ENCODE results near the gene IPO13. TPM values are rescaled to one million over a fixed set of nuclear protein-coding genes. Genes with fewer than 3 reads are reported as not detected.

Gene IPO13
- total RNA-seq, 2 experiments from 2014 or later, result 25.3 to 29.4 TPM

GRCh38 chr1:43947874-43948437 is 1.2 kb downstream of the IPO13 start:
- ATAC-seq (no peak), DNase-seq (no peak)
- Mint-ChIP-seq H3K27me3 (no peaks in the 10 kb centered on the region), H3K36me3 (peaks cover 9% of the 10 kb centered on the region), H3K4me3 (peak overlapping the region; percentile 92), H3K9me3 (ENCODE audit: low read depth) (no peaks in the 10 kb centered on the region), H3K4me1 (peaks cover 32% of the 10 kb centered on the region), H3K27ac (peak overlapping the region; percentile 20)
- CTCF ChIA-PET, result interaction anchor here (1.2 to 9.4 kb wide), 5 partner anchors 10 to 184 kb away, joined by 4 to 123 read pairs (median 7); partner anchors contain the start of gene ARTN

DNA sequence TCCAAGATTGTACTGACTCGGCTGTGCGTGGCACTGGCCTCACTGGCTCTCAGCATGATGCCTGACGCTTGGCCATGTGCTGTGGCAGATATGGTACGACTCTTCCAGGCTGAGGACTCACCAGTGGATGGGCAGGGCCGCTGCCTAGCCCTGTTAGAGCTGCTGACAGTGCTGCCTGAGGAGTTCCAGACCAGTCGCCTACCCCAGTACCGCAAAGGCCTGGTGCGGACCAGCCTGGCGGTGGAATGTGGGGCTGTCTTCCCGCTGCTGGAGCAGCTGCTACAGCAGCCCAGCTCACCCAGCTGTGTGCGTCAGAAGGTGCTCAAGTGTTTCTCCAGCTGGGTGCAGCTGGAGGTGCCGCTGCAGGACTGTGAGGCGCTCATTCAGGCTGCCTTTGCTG is 2.9 kb downstream of the IPO13 start:
- CTCF ChIA-PET, result interaction anchor here (9.4 kb wide), 1 partner anchor 14 kb away, joined by 123 read pairs; the partner anchor contains the start of gene ARTN
- peaks cover 9% of the 10 kb centered on the region for H3K36me3 Mint-ChIP-seq
- no peaks in the 10 kb centered on the region for H3K9me3 Mint-ChIP-seq (ENCODE audit: low read depth)
- no peaks in the 10 kb centered on the region for H3K27me3 Mint-ChIP-seq
- ATAC-seq (no peak), DNase-seq (no peak)
- H3K27ac Mint-ChIP-seq, result no peak overlapping the region
- H3K4me1 Mint-ChIP-seq, result peaks cover 28% of the 10 kb centered on the region
- no peak overlapping the region for H3K4me3 Mint-ChIP-seq

- H3K27ac Mint-ChIP-seq, result no peak overlapping the region
- peaks cover 14% of the 10 kb centered on the region for H3K4me1 Mint-ChIP-seq
- CTCF ChIA-PET, result interaction anchor here (9.4 kb wide), 1 partner anchor 16 kb away, joined by 123 read pairs; the partner anchor contains the start of gene ARTN
- DNase-seq (no peak), ATAC-seq (no peak)
- H3K27me3 Mint-ChIP-seq, result no peaks in the 10 kb centered on the region
- H3K36me3 Mint-ChIP-seq, result peaks cover 5% of the 10 kb centered on the region
- no peak overlapping the region for H3K4me3 Mint-ChIP-seq
- H3K9me3 Mint-ChIP-seq (ENCODE audit: low read depth), result no peaks in the 10 kb centered on the region
Measured at GRCh38 chr1:43951021-43951985, 4.6 kb downstream of the IPO13 start.

DNA sequence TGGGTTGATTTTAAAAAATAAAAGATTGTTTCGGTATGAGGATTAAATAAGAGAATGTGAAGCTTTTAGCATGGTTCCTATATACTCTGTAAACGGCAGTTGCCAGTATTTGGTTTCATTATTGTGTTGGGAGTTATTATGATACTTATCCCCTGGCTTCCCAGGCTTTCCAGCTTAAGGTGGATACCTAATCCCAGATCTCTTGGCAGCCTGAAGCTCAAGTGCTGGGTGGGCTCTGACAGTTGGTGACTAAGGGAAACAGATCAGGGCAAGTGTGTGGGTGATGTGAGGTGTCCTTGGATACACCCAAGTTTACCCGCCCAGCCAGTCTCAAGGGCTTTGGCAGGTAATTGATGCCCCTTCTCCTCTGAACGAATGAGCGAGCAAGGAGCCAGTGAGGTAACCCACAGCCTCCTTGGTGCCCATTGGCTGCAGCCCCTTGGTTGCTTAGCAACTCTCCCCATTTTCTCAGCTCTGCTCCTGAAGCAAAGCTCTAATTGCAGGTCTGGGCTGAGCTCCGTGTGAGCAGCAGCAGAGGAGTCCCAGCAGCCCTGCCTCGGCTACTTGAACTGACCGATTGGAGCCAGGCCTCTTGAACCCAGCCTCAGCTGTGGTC is 6.1 kb downstream of the IPO13 start:
- DNase-seq (no peak), ATAC-seq (no peak)
- Mint-ChIP-seq H3K27ac (no peak overlapping the region), H3K4me3 (no peak overlapping the region), H3K4me1 (peaks cover 11% of the 10 kb centered on the region), H3K36me3 (peaks cover 5% of the 10 kb centered on the region), H3K9me3 (ENCODE audit: low read depth) (no peaks in the 10 kb centered on the region), H3K27me3 (no peaks in the 10 kb centered on the region)
- CTCF ChIA-PET, result interaction anchor here (0.7 to 2.3 kb wide), 2 partner anchors 18 to 190 kb away, joined by 3 to 8 read pairs; partner anchors contain the start of gene ARTN

DNA sequence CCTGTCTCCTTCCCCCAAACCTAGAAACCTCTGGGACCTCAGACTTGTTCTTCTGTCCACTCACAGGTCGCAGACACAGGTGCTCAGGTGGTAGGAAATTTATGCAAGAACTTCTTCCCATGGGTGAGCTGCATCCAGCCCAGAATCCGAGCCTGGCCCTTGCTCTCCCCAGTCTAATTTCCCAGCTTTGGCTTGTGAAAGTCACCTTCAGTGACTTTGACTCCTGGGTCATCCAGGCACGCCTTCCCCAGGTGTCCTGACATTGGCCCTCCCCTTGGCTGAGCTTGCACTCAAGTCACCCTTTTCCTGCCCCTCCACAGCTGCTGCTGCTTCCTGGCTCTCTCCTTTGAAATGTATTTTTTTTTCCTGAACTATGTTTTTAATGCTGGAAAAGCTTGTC is 6.6 kb downstream of the IPO13 start:
- no peak overlapping the region for H3K27ac Mint-ChIP-seq
- no peaks in the 10 kb centered on the region for H3K27me3 Mint-ChIP-seq
- DNase-seq, result no peak
- CTCF ChIA-PET, result interaction anchor here (0.7 to 2.3 kb wide), 3 partner anchors 17 to 190 kb away, joined by 3 to 8 read pairs (median 3); partner anchors contain the start of gene ARTN
- no peaks in the 10 kb centered on the region for H3K9me3 Mint-ChIP-seq (ENCODE audit: low read depth)
- H3K36me3 Mint-ChIP-seq, result peaks cover 5% of the 10 kb centered on the region
- ATAC-seq, result no peak
- peaks cover 6% of the 10 kb centered on the region for H3K4me1 Mint-ChIP-seq
- no peak overlapping the region for H3K4me3 Mint-ChIP-seq

GRCh38 chr1:43954036-43954435 is 7.3 kb downstream of the IPO13 start:
- no peak overlapping the region for H3K27ac Mint-ChIP-seq
- no peaks in the 10 kb centered on the region for H3K27me3 Mint-ChIP-seq
- DNase-seq (no peak), ATAC-seq (no peak)
- CTCF ChIA-PET, result interaction anchor here (1.0 to 2.3 kb wide), 2 partner anchors 18 to 20 kb away, joined by 3 to 8 read pairs; partner anchors contain the start of gene ARTN
- no peak overlapping the region for H3K4me3 Mint-ChIP-seq
- H3K36me3 Mint-ChIP-seq, result peaks cover 5% of the 10 kb centered on the region
- no peaks in the 10 kb centered on the region for H3K9me3 Mint-ChIP-seq (ENCODE audit: low read depth)
- no peaks in the 10 kb centered on the region for H3K4me1 Mint-ChIP-seq

DNA sequence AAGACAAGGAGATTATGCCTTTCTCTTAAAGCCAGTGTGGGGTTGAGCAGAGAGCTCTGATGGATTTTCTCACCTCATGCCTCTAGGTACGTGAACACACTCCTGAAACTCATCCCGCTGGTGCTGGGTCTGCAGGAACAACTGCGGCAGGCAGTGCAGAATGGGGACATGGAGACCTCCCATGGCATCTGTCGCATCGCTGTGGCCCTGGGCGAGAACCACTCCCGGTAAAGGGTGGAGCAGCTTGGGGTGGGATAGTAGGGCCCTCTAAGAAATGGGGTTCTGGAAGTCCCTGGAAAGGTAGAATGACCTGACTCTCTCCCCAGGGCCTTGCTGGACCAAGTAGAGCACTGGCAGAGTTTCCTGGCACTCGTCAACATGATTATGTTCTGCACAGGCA is 9.5 kb downstream of the IPO13 start:
- H3K27me3 Mint-ChIP-seq, result no peaks in the 10 kb centered on the region
- H3K4me3 Mint-ChIP-seq, result no peak overlapping the region

DNA sequence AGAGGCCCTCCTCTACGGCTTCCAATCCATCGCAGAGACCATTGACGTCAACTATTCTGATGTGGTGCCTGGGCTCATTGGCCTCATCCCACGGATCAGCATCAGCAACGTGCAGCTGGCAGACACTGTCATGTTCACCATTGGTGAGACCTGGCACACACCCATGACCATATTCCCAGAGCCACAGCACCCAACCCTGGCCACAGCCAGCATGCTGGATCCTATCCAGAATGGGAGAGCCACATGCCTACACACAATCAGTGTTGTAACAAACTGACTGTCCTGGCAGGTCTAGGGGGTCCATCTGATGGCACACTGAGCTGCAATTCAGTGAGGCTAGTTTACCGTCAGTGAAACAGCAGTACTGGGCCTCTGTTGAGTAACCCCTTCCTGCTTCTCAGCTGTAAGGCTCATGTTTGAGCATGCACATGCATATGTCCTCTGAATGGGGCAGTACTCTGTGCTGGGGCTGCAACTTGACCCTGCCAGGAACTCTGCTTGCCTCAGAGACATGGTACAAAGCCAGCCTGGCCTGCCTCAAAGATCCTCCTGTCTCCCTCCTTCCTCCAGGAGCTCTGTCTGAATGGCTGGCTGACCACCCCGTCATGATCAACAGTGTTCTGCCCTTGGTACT is 10.8 kb downstream of the IPO13 start:
- Mint-ChIP-seq H3K9me3 (ENCODE audit: low read depth) (no peaks in the 10 kb centered on the region), H3K36me3 (no peaks in the 10 kb centered on the region), H3K27me3 (no peaks in the 10 kb centered on the region), H3K4me3 (no peak overlapping the region), H3K4me1 (peaks cover 2% of the 10 kb centered on the region), H3K27ac (no peak overlapping the region)
- DNase-seq, result no peak
- ATAC-seq, result no peak
- CTCF ChIA-PET, result interaction anchor here (0.5 to 1.8 kb wide), 3 partner anchors 10 to 908 kb away, joined by 3 to 4 read pairs (median 3); partner anchors contain the start of gene IPO13

More for the DNA sequence above, 9.5 kb downstream of the IPO13 start:
- Mint-ChIP-seq H3K9me3 (ENCODE audit: low read depth) (no peaks in the 10 kb centered on the region), H3K36me3 (no peaks in the 10 kb centered on the region), H3K27ac (no peak overlapping the region), H3K4me1 (no peaks in the 10 kb centered on the region)
- DNase-seq (no peak), ATAC-seq (no peak)
- CTCF ChIA-PET, result interaction anchor here (0.9 to 1.4 kb wide), 2 partner anchors 9 to 10 kb away, joined by 3 to 4 read pairs; partner anchors contain the start of gene IPO13

- DNase-seq (no peak), ATAC-seq (no peak)
- H3K27me3 Mint-ChIP-seq, result no peaks in the 10 kb centered on the region
- peaks cover 10% of the 10 kb centered on the region for H3K4me1 Mint-ChIP-seq
- CTCF ChIA-PET, result interaction anchor here (0.5 to 1.8 kb wide), 4 partner anchors 11 to 304 kb away, joined by 3 to 6 read pairs (median 4); partner anchors contain the start of gene IPO13
- H3K4me3 Mint-ChIP-seq, result no peak overlapping the region
- no peak overlapping the region for H3K27ac Mint-ChIP-seq
- no peaks in the 10 kb centered on the region for H3K36me3 Mint-ChIP-seq
- no peaks in the 10 kb centered on the region for H3K9me3 Mint-ChIP-seq (ENCODE audit: low read depth)
Measured at GRCh38 chr1:43958351-43959255, 11.9 kb downstream of the IPO13 start.

DNA sequence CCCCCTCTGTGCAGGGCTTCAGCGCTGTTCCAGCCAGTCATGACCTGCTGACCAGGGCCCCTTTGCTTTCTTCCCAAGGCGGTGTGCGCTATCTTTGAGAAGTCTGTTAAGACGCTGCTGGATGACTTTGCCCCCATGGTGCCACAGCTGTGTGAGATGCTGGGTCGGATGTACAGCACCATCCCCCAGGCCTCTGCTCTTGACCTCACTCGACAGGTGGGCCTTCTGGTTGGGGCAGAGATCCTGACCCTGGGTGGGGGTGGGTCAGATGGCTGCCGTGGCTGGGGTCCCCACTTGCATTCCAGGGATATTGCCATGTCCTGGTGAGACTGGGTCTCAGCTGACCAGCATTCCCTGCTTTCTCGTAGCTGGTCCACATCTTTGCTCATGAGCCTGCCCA is 14.0 kb downstream of the IPO13 start:
- DNase-seq (no peak), ATAC-seq (no peak)
- peaks cover 10% of the 10 kb centered on the region for H3K4me1 Mint-ChIP-seq
- no peaks in the 10 kb centered on the region for H3K27me3 Mint-ChIP-seq
- no peak overlapping the region for H3K4me3 Mint-ChIP-seq
- CTCF ChIA-PET, result no interaction called here
- H3K27ac Mint-ChIP-seq, result no peak overlapping the region
- H3K36me3 Mint-ChIP-seq, result no peaks in the 10 kb centered on the region
- no peaks in the 10 kb centered on the region for H3K9me3 Mint-ChIP-seq (ENCODE audit: low read depth)

- Mint-ChIP-seq H3K36me3 (no peaks in the 10 kb centered on the region), H3K4me1 (peaks cover 10% of the 10 kb centered on the region), H3K27me3 (no peaks in the 10 kb centered on the region), H3K9me3 (ENCODE audit: low read depth) (no peaks in the 10 kb centered on the region), H3K4me3 (no peak overlapping the region), H3K27ac (no peak overlapping the region)
- CTCF ChIA-PET, result interaction anchor here (0.9 kb wide), 1 partner anchor 74 kb away, joined by 3 read pairs; no protein-coding TSS in a partner anchor
- ATAC-seq (no peak), DNase-seq (no peak)
Measured at GRCh38 chr1:43961692-43962091, 14.9 kb downstream of the IPO13 start.

DNA sequence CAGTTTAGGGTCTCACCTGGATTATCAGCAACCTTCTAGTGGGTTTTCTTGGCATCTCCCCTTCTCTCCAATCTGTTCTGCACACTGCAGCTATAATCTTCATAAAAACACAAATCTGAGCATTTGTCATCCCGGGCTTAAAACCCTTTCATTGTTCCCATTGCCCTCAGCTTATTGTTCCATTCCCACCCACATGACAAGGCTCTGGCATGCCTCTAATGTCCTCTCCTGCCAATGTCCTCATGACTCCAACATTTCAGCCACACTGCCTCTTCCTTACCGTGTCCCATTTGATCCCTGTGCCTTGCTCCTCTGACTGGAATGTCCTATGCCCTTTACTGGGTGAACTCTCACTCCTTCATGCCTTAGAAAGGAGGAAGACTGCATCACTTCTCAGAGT is 15.6 kb downstream of the IPO13 start:
- H3K36me3 Mint-ChIP-seq, result no peaks in the 10 kb centered on the region
- H3K27me3 Mint-ChIP-seq, result no peaks in the 10 kb centered on the region
- no peak for ATAC-seq
- peaks cover 10% of the 10 kb centered on the region for H3K4me1 Mint-ChIP-seq
- no peak overlapping the region for H3K27ac Mint-ChIP-seq
- CTCF ChIA-PET, result no interaction called here
- no peak overlapping the region for H3K4me3 Mint-ChIP-seq
- no peaks in the 10 kb centered on the region for H3K9me3 Mint-ChIP-seq (ENCODE audit: low read depth)
- no peak for DNase-seq
